WTC11 (cell line): ENCODE data around the gene OGDH.

Experiments used
- TEAD1 ChIP-seq: sonication (generic); formaldehyde crosslinking; IDR thresholded peaks from 2 replicates; pipeline ENCODE4 v1.8.0; 2022; ENCODE audit warnings: mild to moderate bottlenecking, missing genetic modification reagents
- TF ChIP-seq, protein P1 (sequence below): sonication (generic); formaldehyde crosslinking; IDR thresholded peaks from 2 replicates; pipeline ENCODE4 v1.8.0; 2022; ENCODE audit warnings: mild to moderate bottlenecking, missing genetic modification reagents
- TF ChIP-seq, protein P2 (sequence below): fragments of 200-600 bp; IDR thresholded peaks from 2 replicates; pipeline ENCODE4 v1.8.0; 2022; ENCODE audit warnings: antibody characterized with exemption
- TF ChIP-seq, protein P3 (sequence below): sonication (generic); formaldehyde crosslinking; IDR thresholded peaks from 2 replicates; pipeline ENCODE4 v1.8.1; 2023; ENCODE audit warnings: mild to moderate bottlenecking, missing genetic modification reagents, moderate library complexity

DNA sequence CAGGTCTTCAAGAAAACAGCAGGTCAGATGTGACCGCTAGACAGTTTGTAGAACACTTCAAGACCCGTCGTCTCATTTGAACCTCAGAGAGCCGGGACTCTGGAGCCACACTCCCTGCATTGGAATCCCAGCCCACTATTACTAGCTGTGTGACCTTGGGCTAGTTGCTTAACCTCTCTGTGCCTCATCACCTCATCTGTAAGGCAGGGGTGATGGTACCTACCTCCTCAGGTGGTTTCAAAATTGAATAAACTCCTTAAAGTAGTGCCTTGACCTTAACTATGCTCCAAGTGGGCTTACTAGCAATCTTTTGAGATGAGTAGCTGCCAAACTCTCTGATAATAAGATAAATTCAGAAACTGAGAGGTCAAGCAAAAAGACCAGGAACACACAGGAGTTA, 43.8 kb downstream of the OGDH start:
- TF ChIP-seq, protein P1, sequence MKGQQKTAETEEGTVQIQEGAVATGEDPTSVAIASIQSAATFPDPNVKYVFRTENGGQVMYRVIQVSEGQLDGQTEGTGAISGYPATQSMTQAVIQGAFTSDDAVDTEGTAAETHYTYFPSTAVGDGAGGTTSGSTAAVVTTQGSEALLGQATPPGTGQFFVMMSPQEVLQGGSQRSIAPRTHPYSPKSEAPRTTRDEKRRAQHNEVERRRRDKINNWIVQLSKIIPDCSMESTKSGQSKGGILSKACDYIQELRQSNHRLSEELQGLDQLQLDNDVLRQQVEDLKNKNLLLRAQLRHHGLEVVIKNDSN: no peak
- no peak for TF ChIP-seq TEAD1
- TF ChIP-seq, protein P2, sequence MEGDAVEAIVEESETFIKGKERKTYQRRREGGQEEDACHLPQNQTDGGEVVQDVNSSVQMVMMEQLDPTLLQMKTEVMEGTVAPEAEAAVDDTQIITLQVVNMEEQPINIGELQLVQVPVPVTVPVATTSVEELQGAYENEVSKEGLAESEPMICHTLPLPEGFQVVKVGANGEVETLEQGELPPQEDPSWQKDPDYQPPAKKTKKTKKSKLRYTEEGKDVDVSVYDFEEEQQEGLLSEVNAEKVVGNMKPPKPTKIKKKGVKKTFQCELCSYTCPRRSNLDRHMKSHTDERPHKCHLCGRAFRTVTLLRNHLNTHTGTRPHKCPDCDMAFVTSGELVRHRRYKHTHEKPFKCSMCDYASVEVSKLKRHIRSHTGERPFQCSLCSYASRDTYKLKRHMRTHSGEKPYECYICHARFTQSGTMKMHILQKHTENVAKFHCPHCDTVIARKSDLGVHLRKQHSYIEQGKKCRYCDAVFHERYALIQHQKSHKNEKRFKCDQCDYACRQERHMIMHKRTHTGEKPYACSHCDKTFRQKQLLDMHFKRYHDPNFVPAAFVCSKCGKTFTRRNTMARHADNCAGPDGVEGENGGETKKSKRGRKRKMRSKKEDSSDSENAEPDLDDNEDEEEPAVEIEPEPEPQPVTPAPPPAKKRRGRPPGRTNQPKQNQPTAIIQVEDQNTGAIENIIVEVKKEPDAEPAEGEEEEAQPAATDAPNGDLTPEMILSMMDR: no peak
- TF ChIP-seq, protein P3, sequence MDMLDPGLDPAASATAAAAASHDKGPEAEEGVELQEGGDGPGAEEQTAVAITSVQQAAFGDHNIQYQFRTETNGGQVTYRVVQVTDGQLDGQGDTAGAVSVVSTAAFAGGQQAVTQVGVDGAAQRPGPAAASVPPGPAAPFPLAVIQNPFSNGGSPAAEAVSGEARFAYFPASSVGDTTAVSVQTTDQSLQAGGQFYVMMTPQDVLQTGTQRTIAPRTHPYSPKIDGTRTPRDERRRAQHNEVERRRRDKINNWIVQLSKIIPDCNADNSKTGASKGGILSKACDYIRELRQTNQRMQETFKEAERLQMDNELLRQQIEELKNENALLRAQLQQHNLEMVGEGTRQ (CRISPR knock-in tag): no peak
